ENCODE measurements around the gene ABHD12.
"Not testable (repeated sequence)": the region's sequence is repeated elsewhere in the genome, so short reads cannot be mapped to it uniquely, and the experiment has no call there.

ABHD12 gene

DNA sequence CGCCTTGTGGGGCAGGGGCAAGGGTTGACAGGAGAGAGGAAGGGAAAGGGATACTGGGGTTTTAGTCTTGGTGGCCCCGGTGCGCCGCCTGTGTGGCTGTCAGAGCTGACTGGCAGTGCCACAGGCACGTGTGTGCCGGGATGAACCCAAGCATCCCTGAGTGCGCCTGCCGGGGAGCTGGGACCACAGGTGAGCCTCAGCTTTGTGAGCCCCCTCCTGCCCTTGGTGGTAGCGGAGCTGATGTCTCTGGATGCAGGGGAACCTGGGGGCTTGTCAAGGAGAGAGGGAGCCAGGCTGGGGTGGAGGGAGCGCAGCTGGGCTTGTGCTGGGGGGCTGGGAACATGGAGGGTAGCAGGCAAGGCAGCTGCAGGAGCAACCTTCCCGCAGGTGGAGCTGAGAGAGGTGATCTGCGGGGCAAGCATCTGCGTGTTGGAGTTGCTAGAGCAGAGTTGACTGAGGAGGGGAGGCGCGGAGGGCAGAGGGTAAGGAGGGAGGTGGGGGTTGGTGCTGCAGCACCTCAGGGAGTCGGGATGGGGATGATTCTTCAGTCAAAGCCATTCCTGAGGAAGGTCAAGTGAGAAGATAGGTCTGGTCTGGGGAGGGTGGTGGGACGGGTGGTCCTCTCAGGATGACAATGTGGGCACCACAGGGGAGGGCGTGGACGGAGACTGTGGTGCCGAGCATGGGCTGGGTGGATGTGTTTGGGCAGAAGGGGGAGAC is 114.7 kb downstream of the ABHD12 start:
- peak in 1 of 5 experiments; percentile 7 for DNase-seq

DNA sequence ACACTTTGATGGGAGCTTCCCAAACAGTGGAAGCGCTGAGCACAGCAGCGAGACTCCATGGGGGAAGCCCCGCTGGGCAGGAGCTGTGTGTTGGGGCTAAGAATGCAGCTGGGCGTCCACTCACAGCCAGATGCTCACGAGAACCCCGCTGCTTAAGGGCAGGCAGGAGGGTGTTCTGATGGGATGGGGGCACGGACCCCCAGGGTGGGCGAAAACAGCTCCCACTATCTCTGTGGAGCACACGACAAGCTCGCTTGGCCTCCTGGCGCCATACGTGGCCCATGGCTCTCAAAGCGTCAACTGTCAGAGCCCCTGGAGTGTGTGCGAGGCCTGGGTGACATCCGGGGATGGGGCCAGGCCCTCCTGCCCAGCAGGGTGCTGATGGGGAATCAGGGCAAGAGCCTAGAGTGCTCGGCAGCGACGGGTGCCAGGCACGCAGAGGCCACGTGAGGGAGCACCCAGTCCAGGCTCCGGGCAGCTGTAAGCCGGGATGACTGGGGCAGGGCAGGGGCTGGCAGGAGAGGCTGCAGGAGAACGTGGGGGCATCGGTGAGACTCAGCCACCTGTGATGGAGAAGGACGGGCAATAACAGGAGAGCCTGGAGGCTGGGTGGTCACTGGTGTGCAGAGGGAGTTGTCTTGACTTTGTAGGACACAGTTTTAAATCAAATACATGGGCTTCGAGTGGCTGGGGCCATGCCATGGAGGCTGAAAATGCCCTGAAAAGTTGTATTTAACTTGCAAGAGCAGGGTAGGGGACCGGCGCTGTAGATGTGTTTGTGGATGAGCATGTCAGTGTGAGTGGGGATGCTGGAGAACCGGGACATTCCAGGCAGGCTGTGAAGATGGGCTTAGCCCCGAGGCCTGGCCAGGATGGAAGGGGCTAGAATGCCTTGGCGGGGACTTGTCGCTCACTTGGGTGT is 115.5 kb downstream of the ABHD12 start:
- peak in 1 of 5 experiments; percentile 3 for DNase-seq

- DNase-seq = no peak
Measured at GRCh38 chr20:25274481-25274880, 116.2 kb downstream of the ABHD12 start.

DNA sequence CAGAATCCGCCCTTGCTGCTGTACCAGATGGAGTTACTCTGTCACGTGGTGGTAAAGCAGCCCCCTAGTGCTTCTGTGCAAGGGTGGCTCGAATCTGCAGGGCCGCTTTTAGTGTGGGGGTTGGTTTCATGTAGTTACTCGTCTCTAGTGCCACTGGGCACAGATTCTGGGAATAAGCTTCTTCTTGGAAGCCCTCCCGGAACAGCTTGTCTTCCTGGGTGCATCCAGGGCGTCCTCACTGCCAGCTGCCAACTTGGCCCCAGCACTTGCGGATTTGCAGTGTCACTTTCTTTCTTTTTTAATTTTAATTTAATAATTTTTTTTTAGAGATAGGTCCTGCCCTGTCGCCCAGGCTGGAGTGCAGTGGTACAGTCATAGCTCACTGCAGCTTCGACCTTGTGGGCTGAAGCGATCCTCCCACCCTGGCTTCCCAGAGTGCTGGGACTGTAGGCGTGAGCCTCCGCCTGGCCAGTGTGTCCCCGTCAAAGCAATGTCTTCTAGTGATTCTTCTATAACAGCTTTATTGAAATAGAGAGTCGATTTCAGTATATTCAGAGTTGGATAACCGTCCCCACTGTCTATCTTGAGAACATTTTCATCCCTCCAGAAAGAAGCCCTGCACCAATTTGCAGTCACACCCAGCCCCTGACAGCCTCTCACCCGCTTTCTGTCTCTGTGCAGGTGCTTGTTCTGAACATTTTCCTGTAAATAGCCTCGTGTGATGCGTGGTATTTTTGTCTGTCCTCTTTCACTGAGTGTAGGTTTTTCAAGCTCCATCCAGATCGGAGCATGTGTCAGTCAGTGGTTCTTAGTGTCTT is 116.9 kb downstream of the ABHD12 start:
- DNase-seq = no peak

DNA sequence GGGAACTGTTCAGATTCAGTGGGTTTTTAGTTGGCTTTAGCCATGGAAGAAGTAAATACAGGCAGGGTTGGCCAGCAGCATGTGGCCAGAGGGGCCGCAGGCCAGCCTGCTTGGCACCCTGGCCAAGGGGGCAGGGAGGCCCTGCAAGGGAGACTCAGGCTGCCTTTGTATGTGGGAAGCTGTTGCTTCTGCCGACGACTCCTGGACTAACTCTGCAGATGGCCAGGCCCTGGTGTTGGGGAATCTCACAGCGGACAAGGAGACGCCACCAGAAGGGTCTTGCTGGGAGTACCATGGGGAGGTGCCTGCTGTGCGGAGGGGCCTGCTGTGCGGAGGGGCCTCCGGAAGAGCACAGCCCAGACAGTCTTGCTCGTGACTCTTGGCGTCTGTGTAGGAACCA is 117.6 kb downstream of the ABHD12 start:
- no peak for DNase-seq

GRCh38 chr20:25272223-25273000 is 118.2 kb downstream of the ABHD12 start:
- no peak for DNase-seq

GRCh38 chr20:25271486-25272222 is 119.0 kb downstream of the ABHD12 start:
- no peak for DNase-seq

GRCh38 chr20:25270829-25271251 is 119.8 kb downstream of the ABHD12 start:
- no peak for DNase-seq

- no peak for DNase-seq
Measured at GRCh38 chr20:25269833-25270170, 120.8 kb downstream of the ABHD12 start.

- DNase-seq = no peak
Measured at GRCh38 chr20:25269057-25269832, 121.4 kb downstream of the ABHD12 start.

DNA sequence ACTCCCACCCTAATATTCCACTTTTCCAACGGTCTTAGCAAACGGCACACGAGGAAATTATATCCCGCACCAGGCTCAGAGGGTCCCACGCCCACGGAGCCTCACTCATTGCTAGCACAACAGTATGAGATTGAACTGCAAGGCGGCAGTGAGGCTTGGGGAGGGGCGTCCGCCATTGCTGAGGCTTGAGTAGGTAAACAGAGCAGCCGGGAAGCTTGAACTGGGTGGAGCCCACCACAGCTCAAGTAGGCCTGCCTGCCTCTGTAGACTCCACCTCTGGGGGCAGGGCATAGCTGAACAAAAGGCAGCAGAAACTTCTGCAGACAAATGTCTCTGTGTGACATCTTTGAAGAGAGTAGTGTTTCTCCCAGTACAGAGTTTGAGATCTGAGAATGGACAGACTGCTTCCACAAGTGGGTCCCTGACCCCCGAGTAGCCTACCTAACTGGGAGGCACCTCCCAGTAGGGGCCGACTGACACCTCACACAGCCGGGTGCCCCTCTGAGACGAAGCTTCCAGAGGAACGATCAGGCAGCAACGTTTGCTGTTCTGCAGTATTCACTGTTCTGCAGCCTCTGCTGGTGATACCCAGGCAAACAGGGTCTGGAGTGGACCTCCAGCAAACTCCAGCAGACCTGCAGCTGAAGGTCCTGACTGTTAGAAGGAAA is 129.7 kb downstream of the ABHD12 start:
- DNase-seq = not testable (repeated sequence)

- DNase-seq = no peak
Measured at GRCh38 chr20:25259788-25260254, 130.8 kb downstream of the ABHD12 start.

DNA sequence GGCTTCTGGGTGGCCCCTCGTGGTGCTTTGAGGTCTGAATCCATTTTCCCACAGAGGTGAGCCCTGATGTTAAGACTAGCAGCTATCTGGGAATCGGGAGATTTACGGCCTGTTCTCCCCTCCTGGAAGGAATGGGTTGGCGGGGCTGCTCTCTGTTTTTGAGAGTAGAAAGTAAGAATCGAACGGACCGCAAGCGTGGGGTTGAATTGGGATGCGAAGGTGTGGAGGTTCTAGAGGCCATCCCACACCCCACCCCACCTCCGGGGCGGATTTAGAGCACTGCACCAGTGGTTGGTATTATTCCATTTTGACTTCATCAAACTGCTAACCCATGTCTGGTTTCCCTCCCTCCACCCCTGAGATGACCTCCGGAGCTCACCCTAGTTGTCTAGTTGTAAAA is 131.3 kb downstream of the ABHD12 start:
- DNase-seq = no peak

- no peak for DNase-seq
Measured at GRCh38 chr20:25258828-25259227, 131.8 kb downstream of the ABHD12 start.

GRCh38 chr20:25258476-25258805 is 132.2 kb downstream of the ABHD12 start:
- no peak for DNase-seq

DNA sequence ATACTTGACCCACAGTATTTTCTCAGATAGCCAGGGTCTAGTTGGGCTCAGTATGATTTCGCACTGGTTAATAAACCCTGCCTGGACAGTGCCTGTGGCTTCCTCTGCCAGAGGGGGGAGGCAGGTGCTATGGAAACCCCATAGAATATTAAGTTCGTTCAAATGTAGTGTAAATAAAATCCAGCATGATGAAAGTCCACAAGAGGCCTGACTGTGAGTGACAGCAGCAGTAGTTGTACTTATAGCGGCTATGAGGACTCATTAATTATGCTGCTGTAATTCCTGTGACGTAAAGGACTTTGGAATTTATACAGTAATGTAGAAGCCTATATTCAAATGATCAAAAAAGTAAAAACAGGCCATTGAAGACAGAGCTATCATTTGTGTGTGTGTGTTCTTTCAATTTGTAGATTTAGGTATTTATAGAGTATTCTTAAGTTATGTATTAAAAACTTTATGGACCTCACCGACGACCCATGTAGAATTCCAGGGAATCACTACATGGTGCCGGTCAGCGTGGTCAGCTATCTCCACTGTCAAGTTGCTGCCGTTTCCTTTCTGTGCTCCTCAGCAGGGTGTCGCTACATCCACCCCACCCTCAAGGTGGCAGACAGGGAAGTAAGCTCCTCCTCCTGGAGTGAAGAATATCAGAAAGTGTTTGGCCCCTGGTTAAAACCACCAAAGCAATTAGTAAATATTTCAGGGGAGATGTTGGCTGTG is 132.7 kb downstream of the ABHD12 start:
- no peak for DNase-seq

DNA sequence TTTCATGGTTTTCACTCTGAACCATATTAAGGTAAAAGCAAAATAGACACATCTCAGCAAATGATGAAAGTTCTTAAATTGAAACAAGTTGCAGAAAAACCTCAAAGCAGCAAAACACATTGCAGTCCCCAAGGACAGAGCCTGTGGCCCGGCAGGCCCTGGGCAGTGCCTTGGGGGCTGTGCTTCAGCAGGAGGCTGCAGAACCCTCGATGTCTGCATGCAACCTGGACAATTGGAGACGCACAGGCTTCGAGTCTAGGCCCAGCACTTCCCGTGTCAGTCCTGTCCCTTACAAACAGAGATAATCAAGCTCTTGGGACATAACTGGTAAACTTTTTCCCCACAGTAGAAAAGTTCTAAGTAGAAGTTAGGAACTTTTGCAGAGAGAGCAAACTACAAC is 133.5 kb downstream of the ABHD12 start:
- DNase-seq = no peak

- no peak for DNase-seq
Measured at GRCh38 chr20:25256226-25256859, 134.3 kb downstream of the ABHD12 start.

All from T-helper 2 cell (primary cell).